DMS53 (cell line): ENCODE measurements around the gene JUND.

ENCODE experiments used
- DNase-seq: peaks from one replicate; lab custom pipeline; 2025; lab: John Stamatoyannopoulos, UW

Gene JUND

GRCh38 chr19:18269070-18269723 is 12.2 kb downstream of the JUND start:
- no peak for DNase-seq

GRCh38 chr19:18266771-18267686 is 14.4 kb downstream of the JUND start:
- DNase-seq, result no peak

- DNase-seq, result no peak
Observed at GRCh38 chr19:18265582-18265981, 15.8 kb downstream of the JUND start.

GRCh38 chr19:18264971-18265540 is 16.4 kb downstream of the JUND start:
- no peak for DNase-seq

- DNase-seq, result no peak
Observed at GRCh38 chr19:18264137-18264854, 17.1 kb downstream of the JUND start.

- no peak for DNase-seq
Observed at GRCh38 chr19:18263324-18264136, 17.9 kb downstream of the JUND start.

- no peak for DNase-seq
Observed at GRCh38 chr19:18262917-18263316, 18.5 kb downstream of the JUND start.

GRCh38 chr19:18262144-18262543 is 19.3 kb downstream of the JUND start:
- DNase-seq, result no peak

GRCh38 chr19:18261474-18261873 is 19.9 kb downstream of the JUND start:
- DNase-seq, result no peak

GRCh38 chr19:18259893-18260292 is 21.5 kb downstream of the JUND start:
- no peak for DNase-seq

- DNase-seq, result no peak
Observed at GRCh38 chr19:18257503-18258470, 23.6 kb downstream of the JUND start.

- DNase-seq, result peak; percentile 82
Observed at GRCh38 chr19:18254546-18255503, 26.6 kb downstream of the JUND start.

GRCh38 chr19:18253716-18254115 is 27.7 kb downstream of the JUND start:
- DNase-seq, result no peak

- no peak for DNase-seq
Observed at GRCh38 chr19:18253130-18253529, 28.3 kb downstream of the JUND start.

- DNase-seq, result no peak
Observed at GRCh38 chr19:18252370-18252717, 29.1 kb downstream of the JUND start.

GRCh38 chr19:18251587-18252369 is 29.6 kb downstream of the JUND start:
- peak; percentile 75 for DNase-seq

- no peak for DNase-seq
Observed at GRCh38 chr19:18249834-18250233, 31.6 kb downstream of the JUND start.

- no peak for DNase-seq
Observed at GRCh38 chr19:18245297-18245696, 36.1 kb downstream of the JUND start.
